SK-N-SH (cell line): Measurements from ENCODE around the gene ALOXE3. TPM values are rescaled to one million over a fixed set of nuclear protein-coding genes. Genes with fewer than 3 reads are reported as not detected.
A peak's percentile ranks its signal among the peaks of the same experiment; 100 is the strongest.

Experiments
- CTCF ChIA-PET: fragments of 300-600, 350-600 bp; formaldehyde crosslinking; extraction: SDS; loops from one replicate; lab custom pipeline; 2021; lab: Yijun Ruan, JAX
- POLR2A ChIA-PET: fragments of 350-600 bp; sonication (Branson Sonifier 250); formaldehyde crosslinking; extraction: SDS; loops from one replicate; lab custom pipeline; 2020; ENCODE audit warnings: antibody characterized with exemption, inconsistent platforms; lab: Yijun Ruan, JAX
- DNase-seq: peaks from one replicate; pipeline ENCODE4 v3.0.0; 2012
- H2AFZ ChIP-seq: fragments of 200-600 bp; sonication (generic); 2 replicates; pipeline ENCODE4 v1.8.1; 2016; ENCODE audit warnings: antibody characterized with exemption, mild to moderate bottlenecking, low read depth
- H3F3A ChIP-seq: fragments of 200-600 bp; sonication (generic); replicated peaks from 2 replicates; pipeline ENCODE3; 2016; ENCODE audit warnings: antibody characterized with exemption, mild to moderate bottlenecking; ENCODE audit not compliant: insufficient read depth
- H3K27ac ChIP-seq, 2 experiments: fragments of 200-500 bp in 1 of 2; fragments of 200-600 bp in 1 of 2; sonication (Bioruptor generic) in 1 of 2; sonication (generic), shearing (Covaris generic) in 1 of 2; 2 replicates each; pipeline versions ENCODE4 v1.5.1 to v1.6.1; 2014 to 2016; ENCODE audit warnings: low read depth in 2 of 2, inconsistent platforms in 1 of 2, low read length in 1 of 2, mild to moderate bottlenecking in 1 of 2, mixed read lengths in 1 of 2
- H3K27me3 ChIP-seq: fragments of 200-600 bp; sonication (generic), shearing (Covaris generic); 2 replicates; pipeline ENCODE4 v1.6.1; 2016; ENCODE audit warnings: mixed run types; ENCODE audit not compliant: insufficient read depth
- H3K36me3 ChIP-seq, 2 experiments: fragments of 200-500 bp in 1 of 2; fragments of 200-600 bp in 1 of 2; sonication (Bioruptor generic) in 1 of 2; sonication (generic) in 1 of 2; replicated peaks in 1 of 2; 2 replicates each; pipeline versions ENCODE3 to v1.5.1; 2014 to 2016; ENCODE audit warnings: low read length in 1 of 2, mild to moderate bottlenecking in 1 of 2; ENCODE audit not compliant: insufficient read depth in 2 of 2, control insufficient read depth in 1 of 2
- H3K4me1 ChIP-seq, 2 experiments: fragments of 200-500 bp in 1 of 2; fragments of 200-600 bp in 1 of 2; sonication (Bioruptor generic) in 1 of 2; sonication (generic), shearing (Covaris generic) in 1 of 2; 2 replicates each; pipeline versions ENCODE4 v1.5.1 to v1.6.1; 2014 to 2016; ENCODE audit warnings: low read depth in 1 of 2, low read length in 1 of 2, mixed run types in 1 of 2; ENCODE audit not compliant: insufficient read depth in 2 of 2, control insufficient read depth in 1 of 2
- H3K4me2 ChIP-seq: fragments of 200-600 bp; sonication (generic), shearing (Covaris generic); 2 replicates; pipeline ENCODE4 v1.6.1; 2017; ENCODE audit warnings: mixed run types
- H3K4me3 ChIP-seq, 2 experiments: fragments of 200-500 bp in 1 of 2; fragments of 200-600 bp in 1 of 2; sonication (Bioruptor generic) in 1 of 2; sonication (generic), shearing (Covaris generic) in 1 of 2; 2 replicates each; pipeline versions ENCODE4 v1.5.1 to v1.8.1; 2014 to 2016; ENCODE audit warnings: low read depth in 2 of 2, inconsistent platforms in 1 of 2, low read length in 1 of 2, mild to moderate bottlenecking in 1 of 2, mixed read lengths in 1 of 2, moderate library complexity in 1 of 2
- H3K79me2 ChIP-seq: fragments of 200-600 bp; sonication (generic); 2 replicates; pipeline ENCODE4 v1.8.1; 2017; ENCODE audit warnings: mild to moderate bottlenecking; ENCODE audit not compliant: insufficient read depth
- H3K9ac ChIP-seq: fragments of 200-600 bp; sonication (generic); 2 replicates; pipeline ENCODE4 v1.6.1; 2017; ENCODE audit warnings: mixed run types
- H3K9me2 ChIP-seq: fragments of 200-600 bp; sonication (generic); 2 replicates; pipeline ENCODE4 v1.6.1; 2017; ENCODE audit warnings: mixed run types
- H3K9me3 ChIP-seq: fragments of 200-600 bp; sonication (generic); 2 replicates; pipeline ENCODE4 v1.6.1; 2017; ENCODE audit warnings: mixed run types, mild to moderate bottlenecking, moderate library complexity
- H4K20me1 ChIP-seq: fragments of 200-600 bp; sonication (generic); 2 replicates; pipeline ENCODE4 v1.6.1; 2017; ENCODE audit warnings: mild to moderate bottlenecking, mixed run types; ENCODE audit not compliant: insufficient read depth
- CHD2 ChIP-seq: fragments of 150-350 bp; IDR thresholded peaks from 2 replicates; pipeline ENCODE4 v1.6.1; 2018; ENCODE audit warnings: low read length; ENCODE audit not compliant: partially characterized antibody
- ELF1 ChIP-seq: IDR thresholded peaks from 2 replicates; pipeline ENCODE4 v1.4.0; 2012
- EP300 ChIP-seq, 2 experiments: IDR thresholded peaks; 2 replicates each; pipeline versions ENCODE4 v1.4.0 to v1.6.1; 2012; ENCODE audit warnings: borderline replicate concordance in 1 of 2, low read depth in 1 of 2, low read length in 1 of 2
- FOSL2 ChIP-seq: IDR thresholded peaks from 2 replicates; pipeline ENCODE4 v1.4.0; 2012; ENCODE audit warnings: low read depth, mild to moderate bottlenecking, moderate library complexity, borderline replicate concordance
- FOXJ3 ChIP-seq: sonication (generic); formaldehyde crosslinking; IDR thresholded peaks from 2 replicates; pipeline ENCODE4 v1.5.1; 2020; ENCODE audit warnings: mild to moderate bottlenecking, missing genetic modification reagents
- FOXM1 ChIP-seq: IDR thresholded peaks from 2 replicates; pipeline ENCODE4 v1.4.0; 2012; ENCODE audit warnings: low read depth, mild to moderate bottlenecking
- GABPA ChIP-seq: IDR thresholded peaks from 2 replicates; pipeline ENCODE4 v1.4.0; 2012; ENCODE audit warnings: low read depth, mild to moderate bottlenecking
- NRF1 ChIP-seq: IDR thresholded peaks from 2 replicates; pipeline ENCODE4 v1.6.1; 2012; ENCODE audit warnings: low read depth, mild to moderate bottlenecking, low read length
- RFX5 ChIP-seq: IDR thresholded peaks from 2 replicates; pipeline ENCODE4 v1.6.1; 2012; ENCODE audit warnings: mild to moderate bottlenecking, improper control_type of control experiment, low read length
- SIN3A ChIP-seq: IDR thresholded peaks from 2 replicates; pipeline ENCODE4 v1.6.1; 2012; ENCODE audit warnings: low read depth, mild to moderate bottlenecking, low read length, moderate library complexity, borderline replicate concordance
- TAF1 ChIP-seq: IDR thresholded peaks from 2 replicates; pipeline ENCODE4 v1.6.1; 2012; ENCODE audit warnings: low read depth, mild to moderate bottlenecking, low read length, moderate library complexity, borderline replicate concordance
- TEAD4 ChIP-seq: IDR thresholded peaks from 2 replicates; pipeline ENCODE4 v1.4.0; 2012; ENCODE audit warnings: mild to moderate bottlenecking, borderline replicate concordance; ENCODE audit not compliant: insufficient read depth
- YY1 ChIP-seq: IDR thresholded peaks from 2 replicates; pipeline ENCODE4 v1.4.0; 2012; ENCODE audit warnings: low read depth, mild to moderate bottlenecking
- WGBS: methylation state at CpG from one replicate; pipeline ENCODE4 v1.1.6; 2017; ENCODE audit warnings: low lambda C conversion rate; 5-methylcytosine and 5-hydroxymethylcytosine counted together
- polyA plus RNA-seq, 3 experiments: library from polyadenylated mRNA; depleted of rRNA; stranded (reverse); fragments of >200 nt; gene quantifications; 2 replicates each; pipeline ENCODE4 v1.2.3, GENCODE V29; 2012
- TF ChIP-seq, protein P1 (sequence below): IDR thresholded peaks from 2 replicates; pipeline ENCODE4; 2012
- TF ChIP-seq, protein P2 (sequence below): fragments of 150-350 bp; IDR thresholded peaks from 2 replicates; pipeline ENCODE4 v1.6.1; 2016; ENCODE audit warnings: mild to moderate bottlenecking, low read depth, low read length
- TF ChIP-seq, protein P3 (sequence below): fragments of 150-350 bp; IDR thresholded peaks from 2 replicates; pipeline ENCODE4 v1.6.1; 2017; ENCODE audit warnings: antibody characterized with exemption, low read length, low read depth, borderline replicate concordance

The ALOXE3 gene
- polyA plus RNA-seq, 1 of the 3 experiments (the other 2 are of a cell fraction), result 0.46 TPM

DNA sequence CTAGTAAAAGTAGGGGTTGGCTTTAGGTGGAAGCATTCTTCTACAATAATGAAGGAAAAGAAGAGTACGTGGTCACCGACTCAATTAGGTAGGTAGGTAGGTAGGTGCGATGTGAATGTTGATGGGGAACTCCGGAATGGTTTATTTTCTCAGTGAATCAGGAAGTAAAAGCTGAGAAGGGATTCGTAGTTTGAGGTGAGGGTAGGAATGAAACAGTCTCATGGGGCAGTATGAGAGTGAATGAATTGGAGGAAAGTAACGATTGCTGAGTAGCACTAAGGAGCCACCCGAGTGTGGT lies 20.0 kb upstream of the ALOXE3 start:
- Histone ChIP-seq H3F3A (peaks cover 30% of the 10 kb centered on the region), H3K27me3 (no peaks in the 10 kb centered on the region)
- DNase-seq, result no peak
- TF ChIP-seq NRF1 (no peak), RFX5 (no peak), YY1 (no peak), ELF1 (no peak), FOXM1 (no peak), EP300 (IDR thresholded peaks at IDR 0.05; ENCODE audit: borderline replicate concordance in 1 of 2, low read depth in 1 of 2, low read length in 1 of 2) (no peak), SIN3A (no peak), CHD2 (no peak), TAF1 (no peak), FOSL2 (no peak), FOXJ3 (CRISPR knock-in tag) (no peak), GABPA (no peak), TEAD4 (no peak)
- TF ChIP-seq, protein P1, sequence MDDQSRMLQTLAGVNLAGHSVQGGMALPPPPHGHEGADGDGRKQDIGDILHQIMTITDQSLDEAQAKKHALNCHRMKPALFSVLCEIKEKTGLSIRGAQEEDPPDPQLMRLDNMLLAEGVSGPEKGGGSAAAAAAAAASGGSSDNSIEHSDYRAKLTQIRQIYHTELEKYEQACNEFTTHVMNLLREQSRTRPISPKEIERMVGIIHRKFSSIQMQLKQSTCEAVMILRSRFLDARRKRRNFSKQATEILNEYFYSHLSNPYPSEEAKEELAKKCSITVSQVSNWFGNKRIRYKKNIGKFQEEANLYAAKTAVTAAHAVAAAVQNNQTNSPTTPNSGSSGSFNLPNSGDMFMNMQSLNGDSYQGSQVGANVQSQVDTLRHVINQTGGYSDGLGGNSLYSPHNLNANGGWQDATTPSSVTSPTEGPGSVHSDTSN, result no peak
- TF ChIP-seq, protein P2, sequence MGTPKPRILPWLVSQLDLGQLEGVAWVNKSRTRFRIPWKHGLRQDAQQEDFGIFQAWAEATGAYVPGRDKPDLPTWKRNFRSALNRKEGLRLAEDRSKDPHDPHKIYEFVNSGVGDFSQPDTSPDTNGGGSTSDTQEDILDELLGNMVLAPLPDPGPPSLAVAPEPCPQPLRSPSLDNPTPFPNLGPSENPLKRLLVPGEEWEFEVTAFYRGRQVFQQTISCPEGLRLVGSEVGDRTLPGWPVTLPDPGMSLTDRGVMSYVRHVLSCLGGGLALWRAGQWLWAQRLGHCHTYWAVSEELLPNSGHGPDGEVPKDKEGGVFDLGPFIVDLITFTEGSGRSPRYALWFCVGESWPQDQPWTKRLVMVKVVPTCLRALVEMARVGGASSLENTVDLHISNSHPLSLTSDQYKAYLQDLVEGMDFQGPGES, result no peak
- TF ChIP-seq, protein P3, sequence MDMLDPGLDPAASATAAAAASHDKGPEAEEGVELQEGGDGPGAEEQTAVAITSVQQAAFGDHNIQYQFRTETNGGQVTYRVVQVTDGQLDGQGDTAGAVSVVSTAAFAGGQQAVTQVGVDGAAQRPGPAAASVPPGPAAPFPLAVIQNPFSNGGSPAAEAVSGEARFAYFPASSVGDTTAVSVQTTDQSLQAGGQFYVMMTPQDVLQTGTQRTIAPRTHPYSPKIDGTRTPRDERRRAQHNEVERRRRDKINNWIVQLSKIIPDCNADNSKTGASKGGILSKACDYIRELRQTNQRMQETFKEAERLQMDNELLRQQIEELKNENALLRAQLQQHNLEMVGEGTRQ, result no peak
- TF ChIP-seq, all 33 proteins: peak for 0
- 5% methylated on average over 7 of the region's 7 CpGs for WGBS
- peaks cover 8% of the 10 kb centered on the region; the same call in 1 of the 2 replicates for H4K20me1 ChIP-seq
- H3K79me2 ChIP-seq, result no peaks in the 10 kb centered on the region
- H3K9me3 ChIP-seq, result no peaks in the 10 kb centered on the region
- H3K4me2 ChIP-seq, result peak overlapping the region; percentile 85
- peaks cover 0 to 5% of the 10 kb centered on the region in 2 experiments; a peak in 1 of 4 replicates for H3K4me1 ChIP-seq
- no peaks in the 10 kb centered on the region for H3K9me2 ChIP-seq
- peaks cover 9 to 25% of the 10 kb centered on the region in 2 experiments for H3K36me3 ChIP-seq
- peak overlapping the region; percentile 61 for H3K9ac ChIP-seq
- peak overlapping the region; percentile 75 for H2AFZ ChIP-seq
- CTCF ChIA-PET, result interaction anchor here (0.9 to 9.5 kb wide), 18 partner anchors 10 to 702 kb away, joined by 3 to 98 read pairs (median 6); partner anchors contain the start of genes ALOXE3, BORCS6, HES7 and PER1
- peak overlapping the region in 1 of 2 experiments; percentile 77; a peak in 2 of 4 replicates for H3K27ac ChIP-seq
- POLR2A ChIA-PET, result interaction anchor here (0.6 to 4.1 kb wide), 4 partner anchors 13 to 35 kb away, joined by 3 to 19 read pairs (median 3); partner anchors contain the start of gene PER1
- H3K4me3 ChIP-seq, result peak overlapping the region; percentile 39 to 62
